Dendritic cell treated with granulocyte-macrophage colony-stimulating factor and Interleukin-4, amounts not matched to agents 40 ng/mL and 50 ng/mL, for 4 days (primary cell): Measurements from ENCODE around the gene KRTAP12-1.

Source experiments
- H3K27ac Mint-ChIP-seq: one replicate; pipeline ENCODE4 v1.8.0; 2022; ENCODE audit warnings: mild to moderate bottlenecking, mixed read lengths
- H3K27me3 Mint-ChIP-seq: one replicate; pipeline ENCODE4 v1.8.0; 2022; ENCODE audit warnings: mild to moderate bottlenecking, mixed read lengths
- H3K36me3 Mint-ChIP-seq: one replicate; pipeline ENCODE4 v1.8.0; 2022; ENCODE audit warnings: low read depth, mixed read lengths
- H3K4me1 Mint-ChIP-seq: one replicate; pipeline ENCODE4 v1.8.0; 2022; ENCODE audit warnings: low read depth, mixed read lengths
- H3K4me3 Mint-ChIP-seq: one replicate; pipeline ENCODE4 v1.8.0; 2022; ENCODE audit warnings: mild to moderate bottlenecking, moderate library complexity, mixed read lengths
- H3K9me3 Mint-ChIP-seq: one replicate; pipeline ENCODE4 v1.8.0; 2022; ENCODE audit warnings: mixed read lengths
- intact Hi-C: fragments of 100-400 bp; cut with micrococcal nuclease; formaldehyde crosslinking; loops from one replicate; pipeline ENCODE4 v1.15.0; 2022

KRTAP12-1 gene

GRCh38 chr21:44718571-44718970, 36.6 kb upstream of the KRTAP12-1 start:
- Mint-ChIP-seq H3K27me3 (peaks cover 81% of the 10 kb centered on the region), H3K4me1 (no peaks in the 10 kb centered on the region), H3K9me3 (peaks cover 6% of the 10 kb centered on the region), H3K4me3 (no peak overlapping the region), H3K27ac (no peak overlapping the region), H3K36me3 (no peaks in the 10 kb centered on the region)
- intact Hi-C loops: no loop called here

- Mint-ChIP-seq H3K4me3 (no peak overlapping the region), H3K27ac (no peak overlapping the region), H3K36me3 (no peaks in the 10 kb centered on the region), H3K27me3 (peaks cover 81% of the 10 kb centered on the region), H3K4me1 (no peaks in the 10 kb centered on the region), H3K9me3 (peaks cover 6% of the 10 kb centered on the region)
- intact Hi-C loops: no loop called here
Observed at GRCh38 chr21:44718093-44718492, 36.1 kb upstream of the KRTAP12-1 start.

- no peak overlapping the region for H3K4me3 Mint-ChIP-seq
- intact Hi-C loops: no loop called here
- peaks cover 6% of the 10 kb centered on the region for H3K4me1 Mint-ChIP-seq
- H3K27me3 Mint-ChIP-seq: peaks cover 82% of the 10 kb centered on the region
- no peak overlapping the region for H3K27ac Mint-ChIP-seq
- peaks cover 6% of the 10 kb centered on the region for H3K9me3 Mint-ChIP-seq
- H3K36me3 Mint-ChIP-seq: no peaks in the 10 kb centered on the region
Observed at GRCh38 chr21:44716984-44717383, 35.0 kb upstream of the KRTAP12-1 start.

GRCh38 chr21:44714905-44715304, 32.9 kb upstream of the KRTAP12-1 start:
- Mint-ChIP-seq H3K36me3 (no peaks in the 10 kb centered on the region), H3K4me3 (no peak overlapping the region), H3K9me3 (peaks cover 6% of the 10 kb centered on the region), H3K27ac (no peak overlapping the region), H3K4me1 (peaks cover 6% of the 10 kb centered on the region), H3K27me3 (peaks cover 82% of the 10 kb centered on the region)
- intact Hi-C loops: no loop called here

- H3K36me3 Mint-ChIP-seq: no peaks in the 10 kb centered on the region
- peaks cover 85% of the 10 kb centered on the region for H3K27me3 Mint-ChIP-seq
- H3K27ac Mint-ChIP-seq: no peak overlapping the region
- intact Hi-C loops: no loop called here
- no peak overlapping the region for H3K4me3 Mint-ChIP-seq
- peaks cover 13% of the 10 kb centered on the region for H3K4me1 Mint-ChIP-seq
- peaks cover 6% of the 10 kb centered on the region for H3K9me3 Mint-ChIP-seq
Observed at GRCh38 chr21:44713846-44714245, 31.9 kb upstream of the KRTAP12-1 start.

GRCh38 chr21:44713130-44713529, 31.2 kb upstream of the KRTAP12-1 start:
- H3K36me3 Mint-ChIP-seq: no peaks in the 10 kb centered on the region
- peaks cover 13% of the 10 kb centered on the region for H3K4me1 Mint-ChIP-seq
- H3K27me3 Mint-ChIP-seq: peaks cover 85% of the 10 kb centered on the region
- H3K27ac Mint-ChIP-seq: no peak overlapping the region
- peaks cover 6% of the 10 kb centered on the region for H3K9me3 Mint-ChIP-seq
- no peak overlapping the region for H3K4me3 Mint-ChIP-seq
- intact Hi-C loops: no loop called here

GRCh38 chr21:44712203-44713028, 30.5 kb upstream of the KRTAP12-1 start:
- H3K36me3 Mint-ChIP-seq: no peaks in the 10 kb centered on the region
- no peak overlapping the region for H3K27ac Mint-ChIP-seq
- intact Hi-C loops: no loop called here
- H3K9me3 Mint-ChIP-seq: peaks cover 6% of the 10 kb centered on the region
- peaks cover 13% of the 10 kb centered on the region for H3K4me1 Mint-ChIP-seq
- no peak overlapping the region for H3K4me3 Mint-ChIP-seq
- H3K27me3 Mint-ChIP-seq: peaks cover 90% of the 10 kb centered on the region

GRCh38 chr21:44711327-44712202, 29.6 kb upstream of the KRTAP12-1 start, which contains the start of gene TSPEAR:
Gene TSPEAR (minus strand): TSS chr21:44711572. CDS start chr21:44711514, 58 bp downstream.
- peaks cover 6% of the 10 kb centered on the region for H3K9me3 Mint-ChIP-seq
- H3K4me3 Mint-ChIP-seq: no peak within 1 kb of the TSS
- intact Hi-C loops: no loop called here
- H3K27me3 Mint-ChIP-seq: peaks cover 95% of the 10 kb centered on the region
- peaks cover 13% of the 10 kb centered on the region for H3K4me1 Mint-ChIP-seq
- no peaks in the 10 kb centered on the region for H3K36me3 Mint-ChIP-seq
- no peak within 1 kb of the TSS for H3K27ac Mint-ChIP-seq

- Mint-ChIP-seq H3K4me1 (peaks cover 13% of the 10 kb centered on the region), H3K9me3 (peaks cover 1% of the 10 kb centered on the region), H3K36me3 (no peaks in the 10 kb centered on the region), H3K27me3 (peaks cover 97% of the 10 kb centered on the region), H3K27ac (no peak overlapping the region), H3K4me3 (no peak overlapping the region)
- intact Hi-C loops: no loop called here
Observed at GRCh38 chr21:44710756-44711326, 28.9 kb upstream of the KRTAP12-1 start.

GRCh38 chr21:44710294-44710665, 28.3 kb upstream of the KRTAP12-1 start:
- H3K27me3 Mint-ChIP-seq: peaks cover 97% of the 10 kb centered on the region
- intact Hi-C loops: no loop called here
- peaks cover 13% of the 10 kb centered on the region for H3K4me1 Mint-ChIP-seq
- no peaks in the 10 kb centered on the region for H3K36me3 Mint-ChIP-seq
- H3K4me3 Mint-ChIP-seq: no peak overlapping the region
- H3K9me3 Mint-ChIP-seq: no peaks in the 10 kb centered on the region
- no peak overlapping the region for H3K27ac Mint-ChIP-seq

GRCh38 chr21:44709426-44710293, 27.7 kb upstream of the KRTAP12-1 start:
- intact Hi-C loops: no loop called here
- H3K9me3 Mint-ChIP-seq: no peaks in the 10 kb centered on the region
- no peaks in the 10 kb centered on the region for H3K36me3 Mint-ChIP-seq
- H3K27me3 Mint-ChIP-seq: peaks cover 98% of the 10 kb centered on the region
- no peak overlapping the region for H3K27ac Mint-ChIP-seq
- H3K4me3 Mint-ChIP-seq: no peak overlapping the region
- H3K4me1 Mint-ChIP-seq: peaks cover 13% of the 10 kb centered on the region

GRCh38 chr21:44708866-44709425, 27.0 kb upstream of the KRTAP12-1 start:
- Mint-ChIP-seq H3K27me3 (peaks cover 99% of the 10 kb centered on the region), H3K27ac (no peak overlapping the region)
- intact Hi-C loops: no loop called here

GRCh38 chr21:44708213-44708865, 26.4 kb upstream of the KRTAP12-1 start:
- H3K36me3 Mint-ChIP-seq: no peaks in the 10 kb centered on the region
- peaks cover 99% of the 10 kb centered on the region for H3K27me3 Mint-ChIP-seq
- H3K4me3 Mint-ChIP-seq: no peak overlapping the region
- intact Hi-C loops: no loop called here
- H3K9me3 Mint-ChIP-seq: no peaks in the 10 kb centered on the region
- no peak overlapping the region for H3K27ac Mint-ChIP-seq
- peaks cover 13% of the 10 kb centered on the region for H3K4me1 Mint-ChIP-seq

More at GRCh38 chr21:44708866-44709425, 27.0 kb upstream of the KRTAP12-1 start:
- Mint-ChIP-seq H3K9me3 (no peaks in the 10 kb centered on the region), H3K4me1 (peaks cover 13% of the 10 kb centered on the region), H3K36me3 (no peaks in the 10 kb centered on the region), H3K4me3 (no peak overlapping the region)
